H1 (cell line): ENCODE results near the gene NR5A2. TPM values are rescaled to one million over a fixed set of nuclear protein-coding genes. Genes with fewer than 3 reads are reported as not detected.

ENCODE experiments used
- CBX5 ChIP-seq: fragments of 300-800, 300-1000 bp; sonication (generic); IDR thresholded peaks from 2 replicates; pipeline ENCODE4 v1.7.1; 2016; ENCODE audit warnings: antibody characterized with exemption, low read length, low read depth
- RNF2 ChIP-seq: fragments of 200-900, 300-1000 bp; sonication (generic); IDR thresholded peaks from 2 replicates; pipeline ENCODE4 v1.7.1; 2016; ENCODE audit warnings: borderline replicate concordance, low read depth, mild to moderate bottlenecking, antibody characterized with exemption, low read length; ENCODE audit not compliant: poor library complexity, severe bottlenecking; ENCODE audit errors: missing control alignments
- SAP30 ChIP-seq: fragments of 300-600 bp; sonication (generic); IDR thresholded peaks from 2 replicates; pipeline ENCODE4 v1.7.1; 2012; ENCODE audit warnings: low read length, moderate library complexity, mild to moderate bottlenecking, inconsistent platforms; ENCODE audit not compliant: insufficient read depth, insufficient replicate concordance
- SP4 ChIP-seq: IDR thresholded peaks from 2 replicates; pipeline ENCODE4 v1.6.1; 2012; ENCODE audit warnings: low read length, inconsistent platforms
- TBP ChIP-seq: IDR thresholded peaks from 2 replicates; pipeline ENCODE4 v1.6.1; 2011; ENCODE audit warnings: low read depth, low read length, improper control_type of control experiment
- TEAD4 ChIP-seq: IDR thresholded peaks from 2 replicates; pipeline ENCODE4 v1.6.1; 2012; ENCODE audit warnings: low read depth, low read length, inconsistent platforms, mixed read lengths
- YY1 ChIP-seq: IDR thresholded peaks from 2 replicates; pipeline ENCODE4 v1.6.1; 2011; ENCODE audit warnings: low read depth, mild to moderate bottlenecking, low read length
- polyA plus RNA-seq, 7 experiments: library from polyadenylated mRNA; depleted of rRNA in 3 of 7; stranded (reverse) in 5 of 7; unstranded in 2 of 7; fragments of >200 nt in 5 of 7; fragments of 200-250 nt in 2 of 7; gene quantifications; 1 replicate in 5 of 7; 2 replicates in 1 of 7; 4 replicates in 1 of 7; pipeline versions ENCODE4 v1.2.1 to v1.2.3, GENCODE V29; 2011 to 2013; ENCODE audit warnings: missing spikeins in 2 of 7, mixed read lengths in 2 of 7
- total RNA-seq: library from RNA; stranded (reverse); fragmentation: NEBNext Ultra II Directional; extraction: Animal tissue kit (Norgen Biotek cat#: 25700); gene quantifications from 2 replicates; pipeline ENCODE4 v1.2.1, GENCODE V29; 2021
- TF ChIP-seq, protein P1 (sequence below): fragments of 300-600 bp; sonication (generic); IDR thresholded peaks from 2 replicates; pipeline ENCODE4 v1.7.1; 2012; ENCODE audit warnings: low read length, moderate library complexity, mild to moderate bottlenecking, inconsistent platforms; ENCODE audit not compliant: insufficient replicate concordance
- TF ChIP-seq, protein P2 (sequence below): IDR thresholded peaks from 2 replicates; pipeline ENCODE4 v1.6.1; 2012; ENCODE audit warnings: inconsistent platforms

The NR5A2 gene
- total and polyA plus RNA-seq, 2 of the 8 experiments (the other 6 are each of a cell fraction or from before 2014, with no cell fraction given), result 1.7 to 11.6 TPM

DNA sequence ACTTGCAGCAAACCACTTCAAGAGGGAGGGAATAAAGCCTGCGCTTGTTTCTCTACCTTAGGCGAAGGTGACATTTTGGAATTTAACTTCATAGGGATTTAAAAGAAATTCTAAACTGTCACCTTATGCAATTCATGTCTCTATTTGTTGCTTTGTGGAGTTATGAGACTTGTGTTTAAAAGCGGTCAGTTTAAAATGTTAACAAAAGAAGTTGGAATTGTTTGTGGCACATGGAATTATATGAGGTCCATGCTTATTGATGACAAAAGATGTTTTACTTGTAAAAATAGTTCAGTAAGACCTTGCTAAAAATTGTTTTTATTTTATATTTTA, 15.8 kb downstream of the NR5A2 start (continued):
- TF ChIP-seq, protein P1, sequence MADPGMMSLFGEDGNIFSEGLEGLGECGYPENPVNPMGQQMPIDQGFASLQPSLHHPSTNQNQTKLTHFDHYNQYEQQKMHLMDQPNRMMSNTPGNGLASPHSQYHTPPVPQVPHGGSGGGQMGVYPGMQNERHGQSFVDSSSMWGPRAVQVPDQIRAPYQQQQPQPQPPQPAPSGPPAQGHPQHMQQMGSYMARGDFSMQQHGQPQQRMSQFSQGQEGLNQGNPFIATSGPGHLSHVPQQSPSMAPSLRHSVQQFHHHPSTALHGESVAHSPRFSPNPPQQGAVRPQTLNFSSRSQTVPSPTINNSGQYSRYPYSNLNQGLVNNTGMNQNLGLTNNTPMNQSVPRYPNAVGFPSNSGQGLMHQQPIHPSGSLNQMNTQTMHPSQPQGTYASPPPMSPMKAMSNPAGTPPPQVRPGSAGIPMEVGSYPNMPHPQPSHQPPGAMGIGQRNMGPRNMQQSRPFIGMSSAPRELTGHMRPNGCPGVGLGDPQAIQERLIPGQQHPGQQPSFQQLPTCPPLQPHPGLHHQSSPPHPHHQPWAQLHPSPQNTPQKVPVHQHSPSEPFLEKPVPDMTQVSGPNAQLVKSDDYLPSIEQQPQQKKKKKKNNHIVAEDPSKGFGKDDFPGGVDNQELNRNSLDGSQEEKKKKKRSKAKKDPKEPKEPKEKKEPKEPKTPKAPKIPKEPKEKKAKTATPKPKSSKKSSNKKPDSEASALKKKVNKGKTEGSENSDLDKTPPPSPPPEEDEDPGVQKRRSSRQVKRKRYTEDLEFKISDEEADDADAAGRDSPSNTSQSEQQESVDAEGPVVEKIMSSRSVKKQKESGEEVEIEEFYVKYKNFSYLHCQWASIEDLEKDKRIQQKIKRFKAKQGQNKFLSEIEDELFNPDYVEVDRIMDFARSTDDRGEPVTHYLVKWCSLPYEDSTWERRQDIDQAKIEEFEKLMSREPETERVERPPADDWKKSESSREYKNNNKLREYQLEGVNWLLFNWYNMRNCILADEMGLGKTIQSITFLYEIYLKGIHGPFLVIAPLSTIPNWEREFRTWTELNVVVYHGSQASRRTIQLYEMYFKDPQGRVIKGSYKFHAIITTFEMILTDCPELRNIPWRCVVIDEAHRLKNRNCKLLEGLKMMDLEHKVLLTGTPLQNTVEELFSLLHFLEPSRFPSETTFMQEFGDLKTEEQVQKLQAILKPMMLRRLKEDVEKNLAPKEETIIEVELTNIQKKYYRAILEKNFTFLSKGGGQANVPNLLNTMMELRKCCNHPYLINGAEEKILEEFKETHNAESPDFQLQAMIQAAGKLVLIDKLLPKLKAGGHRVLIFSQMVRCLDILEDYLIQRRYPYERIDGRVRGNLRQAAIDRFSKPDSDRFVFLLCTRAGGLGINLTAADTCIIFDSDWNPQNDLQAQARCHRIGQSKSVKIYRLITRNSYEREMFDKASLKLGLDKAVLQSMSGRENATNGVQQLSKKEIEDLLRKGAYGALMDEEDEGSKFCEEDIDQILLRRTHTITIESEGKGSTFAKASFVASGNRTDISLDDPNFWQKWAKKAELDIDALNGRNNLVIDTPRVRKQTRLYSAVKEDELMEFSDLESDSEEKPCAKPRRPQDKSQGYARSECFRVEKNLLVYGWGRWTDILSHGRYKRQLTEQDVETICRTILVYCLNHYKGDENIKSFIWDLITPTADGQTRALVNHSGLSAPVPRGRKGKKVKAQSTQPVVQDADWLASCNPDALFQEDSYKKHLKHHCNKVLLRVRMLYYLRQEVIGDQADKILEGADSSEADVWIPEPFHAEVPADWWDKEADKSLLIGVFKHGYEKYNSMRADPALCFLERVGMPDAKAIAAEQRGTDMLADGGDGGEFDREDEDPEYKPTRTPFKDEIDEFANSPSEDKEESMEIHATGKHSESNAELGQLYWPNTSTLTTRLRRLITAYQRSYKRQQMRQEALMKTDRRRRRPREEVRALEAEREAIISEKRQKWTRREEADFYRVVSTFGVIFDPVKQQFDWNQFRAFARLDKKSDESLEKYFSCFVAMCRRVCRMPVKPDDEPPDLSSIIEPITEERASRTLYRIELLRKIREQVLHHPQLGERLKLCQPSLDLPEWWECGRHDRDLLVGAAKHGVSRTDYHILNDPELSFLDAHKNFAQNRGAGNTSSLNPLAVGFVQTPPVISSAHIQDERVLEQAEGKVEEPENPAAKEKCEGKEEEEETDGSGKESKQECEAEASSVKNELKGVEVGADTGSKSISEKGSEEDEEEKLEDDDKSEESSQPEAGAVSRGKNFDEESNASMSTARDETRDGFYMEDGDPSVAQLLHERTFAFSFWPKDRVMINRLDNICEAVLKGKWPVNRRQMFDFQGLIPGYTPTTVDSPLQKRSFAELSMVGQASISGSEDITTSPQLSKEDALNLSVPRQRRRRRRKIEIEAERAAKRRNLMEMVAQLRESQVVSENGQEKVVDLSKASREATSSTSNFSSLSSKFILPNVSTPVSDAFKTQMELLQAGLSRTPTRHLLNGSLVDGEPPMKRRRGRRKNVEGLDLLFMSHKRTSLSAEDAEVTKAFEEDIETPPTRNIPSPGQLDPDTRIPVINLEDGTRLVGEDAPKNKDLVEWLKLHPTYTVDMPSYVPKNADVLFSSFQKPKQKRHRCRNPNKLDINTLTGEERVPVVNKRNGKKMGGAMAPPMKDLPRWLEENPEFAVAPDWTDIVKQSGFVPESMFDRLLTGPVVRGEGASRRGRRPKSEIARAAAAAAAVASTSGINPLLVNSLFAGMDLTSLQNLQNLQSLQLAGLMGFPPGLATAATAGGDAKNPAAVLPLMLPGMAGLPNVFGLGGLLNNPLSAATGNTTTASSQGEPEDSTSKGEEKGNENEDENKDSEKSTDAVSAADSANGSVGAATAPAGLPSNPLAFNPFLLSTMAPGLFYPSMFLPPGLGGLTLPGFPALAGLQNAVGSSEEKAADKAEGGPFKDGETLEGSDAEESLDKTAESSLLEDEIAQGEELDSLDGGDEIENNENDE, result no peak
- TF ChIP-seq, protein P2, sequence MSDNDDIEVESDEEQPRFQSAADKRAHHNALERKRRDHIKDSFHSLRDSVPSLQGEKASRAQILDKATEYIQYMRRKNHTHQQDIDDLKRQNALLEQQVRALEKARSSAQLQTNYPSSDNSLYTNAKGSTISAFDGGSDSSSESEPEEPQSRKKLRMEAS, result no peak
- TF ChIP-seq SAP30, result no peak
- no peak for TF ChIP-seq TBP
- TF ChIP-seq CBX5, result no peak
- TF ChIP-seq YY1, result no peak
- no peak for TF ChIP-seq SP4
- no peak for TF ChIP-seq TEAD4
- TF ChIP-seq RNF2, result no peak
